OCI-M2 (cell line): ENCODE data around the gene ATXN7.

Experiments
- DNase-seq: peaks from one replicate; lab custom pipeline; 2025; ENCODE audit not compliant: unreplicated experiment; lab: John Stamatoyannopoulos, UW

ATXN7 gene

DNA sequence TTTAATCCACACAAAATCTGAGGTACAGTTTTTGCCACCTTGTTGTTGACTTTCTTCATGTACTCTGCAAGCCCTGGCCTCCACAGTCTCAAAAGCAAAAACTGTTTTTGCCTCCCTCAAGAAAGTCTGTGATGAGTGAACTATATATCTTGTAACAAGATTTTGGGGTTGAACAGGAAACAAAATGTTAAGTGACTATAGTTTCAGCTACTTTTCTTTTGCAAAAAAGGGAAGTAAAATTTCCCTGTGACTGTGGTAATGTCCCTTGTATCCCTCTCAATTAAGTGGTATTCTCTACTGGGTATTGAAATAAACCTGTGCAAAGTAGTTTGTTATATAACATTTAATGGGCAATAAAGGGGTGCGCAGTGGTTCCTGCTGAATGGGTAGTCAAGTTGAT is 69.8 kb downstream of the ATXN7 start:
- no peak for DNase-seq

DNA sequence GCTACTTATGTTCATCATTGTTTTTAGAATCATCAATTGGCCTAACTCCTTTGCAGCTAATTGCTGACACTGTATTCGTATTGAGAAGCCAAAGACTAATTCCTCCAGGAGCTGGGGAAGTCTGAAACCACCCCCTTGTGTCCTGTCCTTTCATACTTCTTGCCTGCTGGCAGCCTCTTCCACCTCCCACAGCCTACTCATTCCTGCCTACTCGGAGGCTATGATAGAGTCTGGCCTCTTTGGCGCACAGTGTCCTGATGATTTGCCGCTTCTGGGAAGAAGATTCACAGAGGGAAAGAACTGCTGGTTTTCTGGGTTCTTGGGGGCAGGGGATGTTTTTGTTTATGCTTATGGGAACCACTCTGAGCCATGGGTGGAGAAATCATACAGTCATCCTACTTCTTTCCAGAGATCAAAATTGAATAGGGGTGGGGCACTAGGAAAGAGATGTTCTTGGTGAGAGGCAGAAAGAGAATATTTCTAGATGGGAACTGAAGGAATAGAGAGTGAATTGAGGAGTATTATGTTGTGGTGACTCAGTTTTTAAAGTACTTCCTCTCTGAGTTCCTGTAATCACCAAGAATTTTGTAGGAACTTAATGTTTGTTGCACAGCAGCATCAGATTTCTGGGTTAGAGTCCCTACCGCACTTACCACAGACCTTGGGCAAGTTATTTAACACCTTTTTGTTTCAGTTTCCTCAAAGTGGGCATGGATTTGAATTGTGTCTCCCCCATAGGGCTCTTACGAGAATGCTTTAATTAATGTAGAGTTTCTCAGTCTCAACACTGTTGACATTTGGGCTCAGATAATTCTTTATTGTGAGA is 70.6 kb downstream of the ATXN7 start:
- no peak for DNase-seq

- DNase-seq: no peak
Measured at GRCh38 chr3:63936925-63937324, 73.3 kb downstream of the ATXN7 start.

DNA sequence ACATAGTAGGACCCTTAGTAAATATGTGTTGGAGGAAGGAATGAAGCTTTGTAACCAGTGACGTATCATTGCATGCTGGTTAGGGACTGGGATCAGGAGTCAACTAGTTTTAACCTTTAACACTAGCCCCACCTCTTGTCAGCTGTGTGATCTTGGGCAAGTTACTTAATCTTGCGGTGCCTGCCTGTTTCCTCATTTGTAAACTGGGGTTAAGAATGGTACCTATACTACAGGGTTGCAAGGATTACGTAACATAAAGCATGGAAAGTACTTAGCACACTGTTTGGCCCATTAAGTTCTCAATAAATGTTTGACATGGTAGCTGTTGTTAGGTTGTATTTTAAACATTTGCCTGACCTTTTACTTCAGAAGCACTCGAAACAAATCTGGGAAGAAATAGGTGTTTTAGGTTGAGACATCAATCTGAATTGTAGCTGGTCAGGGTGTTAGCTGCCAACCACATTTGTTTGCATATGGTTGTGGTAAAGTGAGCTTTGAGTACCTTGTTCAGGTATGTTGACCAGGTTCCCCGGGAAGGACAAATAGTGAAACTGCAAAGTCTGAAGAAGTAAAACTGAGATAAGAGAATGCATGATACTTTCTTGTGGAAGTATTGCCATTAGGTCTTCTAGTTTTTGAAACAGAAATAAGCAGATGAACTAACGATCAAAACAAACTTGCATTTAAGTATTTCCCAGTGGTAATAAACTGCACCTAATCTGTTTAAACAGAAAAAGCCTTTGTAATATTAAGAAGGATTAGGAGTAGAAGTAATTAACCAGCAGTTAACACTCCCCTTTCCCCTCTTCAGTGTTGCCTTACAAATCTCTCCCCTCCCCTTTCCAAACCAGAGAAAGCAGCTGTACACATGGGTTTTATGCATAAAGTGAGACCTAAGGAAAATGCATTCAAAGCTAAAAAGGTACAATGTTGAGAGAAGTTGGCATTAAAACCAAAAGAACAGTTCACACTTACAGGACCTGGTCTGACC is 74.3 kb downstream of the ATXN7 start:
- DNase-seq: no peak

DNA sequence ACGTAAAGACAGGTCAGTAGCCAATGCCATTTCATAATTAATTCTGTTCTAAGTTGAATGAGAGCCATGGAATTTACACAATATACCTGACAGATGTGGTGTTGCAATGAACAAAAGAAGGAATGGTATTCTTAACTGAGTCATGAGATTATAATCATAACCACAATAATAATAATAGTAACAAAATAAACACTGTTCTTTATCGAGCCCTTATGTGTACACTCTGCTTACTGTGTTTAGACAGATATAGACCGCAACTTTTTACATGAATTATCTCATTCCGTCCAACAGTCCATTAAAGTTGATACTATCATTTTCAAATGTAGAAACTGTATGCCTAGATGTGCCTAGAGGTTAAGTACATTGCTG is 76.7 kb downstream of the ATXN7 start:
- DNase-seq: no peak

DNA sequence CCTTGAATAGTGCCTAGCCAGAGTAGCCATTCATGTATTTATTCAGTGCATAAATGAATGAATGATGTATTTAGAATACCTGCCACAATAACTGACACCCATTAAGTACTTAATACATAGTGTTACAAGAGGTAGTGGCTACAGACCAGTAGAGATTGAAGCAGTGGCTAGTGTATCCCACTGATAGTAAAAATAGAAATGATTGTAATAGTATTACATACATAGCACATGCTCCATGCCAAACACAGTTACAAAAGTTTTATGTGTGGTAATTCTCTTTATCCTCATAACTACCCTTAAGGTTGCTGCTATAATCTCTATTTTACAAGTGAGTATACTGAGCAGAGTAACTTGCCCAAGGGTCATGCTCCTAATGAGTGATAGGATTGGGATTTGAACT is 78.9 kb downstream of the ATXN7 start:
- DNase-seq: no peak

- no peak for DNase-seq
Measured at GRCh38 chr3:63943678-63944077, 80.0 kb downstream of the ATXN7 start.

GRCh38 chr3:63945558-63946096 is 82.0 kb downstream of the ATXN7 start:
- no peak for DNase-seq

DNA sequence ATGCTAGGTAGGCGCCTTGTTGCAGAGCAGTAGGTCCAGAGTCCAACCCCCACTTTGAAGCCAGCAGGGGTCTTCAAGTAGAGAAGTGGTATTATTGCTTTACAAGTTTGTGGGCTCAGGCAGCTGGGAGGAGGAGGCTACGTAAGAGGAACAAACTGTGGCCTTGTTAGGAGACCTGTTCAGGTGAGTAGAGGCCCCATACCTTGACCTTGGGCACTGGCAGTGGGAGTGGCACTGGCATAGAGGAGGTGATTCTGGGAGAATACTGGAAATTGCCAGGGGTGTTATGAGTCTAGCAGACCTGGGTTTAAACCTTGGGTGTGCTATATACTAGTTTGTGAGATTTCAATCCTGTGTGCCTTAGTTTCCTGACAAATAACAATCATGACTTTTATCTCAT is 83.1 kb downstream of the ATXN7 start:
- no peak for DNase-seq

- DNase-seq: no peak
Measured at GRCh38 chr3:63947594-63947993, 83.9 kb downstream of the ATXN7 start.

GRCh38 chr3:63949005-63949404 is 85.3 kb downstream of the ATXN7 start:
- no peak for DNase-seq

DNA sequence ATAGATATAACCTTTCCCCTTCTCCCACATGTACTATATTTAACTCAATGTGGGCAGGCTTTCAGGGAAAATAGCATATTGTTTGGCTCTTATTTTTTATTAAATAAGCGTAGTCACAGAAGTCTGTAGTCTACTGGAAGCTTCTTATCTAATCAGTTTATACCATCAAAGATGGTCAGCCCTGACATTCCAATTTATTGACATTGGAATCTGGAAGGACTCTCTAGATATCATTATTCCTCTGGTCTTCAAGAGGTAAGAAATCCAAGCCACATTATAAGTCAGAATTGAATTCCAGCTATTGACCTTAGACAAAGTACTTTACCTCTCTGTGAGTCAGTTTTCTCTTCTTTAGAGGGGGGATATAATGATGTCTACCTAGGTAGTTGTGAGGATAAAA is 87.0 kb downstream of the ATXN7 start:
- no peak for DNase-seq

DNA sequence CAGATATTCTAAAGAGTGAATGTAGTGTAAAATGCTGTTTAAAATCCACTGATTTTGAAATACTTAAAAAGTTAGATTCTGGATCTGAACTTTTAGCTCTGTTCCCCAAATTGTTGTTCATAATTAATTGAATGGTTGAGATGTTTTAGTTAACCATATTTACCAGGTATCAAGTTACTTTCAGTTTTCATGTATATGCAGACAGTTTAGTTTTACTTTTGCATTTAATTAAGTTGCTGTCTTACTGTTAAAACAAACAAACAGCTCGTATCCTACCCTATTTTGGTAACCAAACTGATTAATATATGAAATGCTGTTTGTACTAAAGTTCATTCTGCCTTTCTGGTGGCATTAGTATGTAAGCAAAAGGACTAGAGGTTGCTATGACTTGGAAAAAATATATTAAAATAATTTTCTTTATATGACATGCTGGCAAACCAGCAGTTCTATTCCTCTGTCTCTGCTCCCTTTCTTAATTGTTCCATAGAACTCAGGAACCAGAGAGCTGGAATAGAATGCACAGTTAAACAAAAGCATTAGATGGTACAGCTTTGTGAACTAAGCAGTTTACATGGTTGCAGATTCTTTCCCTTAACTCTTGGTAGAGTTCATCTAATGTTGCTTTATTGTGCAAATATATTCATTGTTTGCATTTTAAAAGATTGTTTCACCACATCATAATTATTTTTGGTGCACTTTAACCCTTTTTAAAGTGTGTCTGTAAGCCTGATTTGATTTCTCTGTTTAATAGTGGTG is 88.0 kb downstream of the ATXN7 start:
- DNase-seq: no peak

DNA sequence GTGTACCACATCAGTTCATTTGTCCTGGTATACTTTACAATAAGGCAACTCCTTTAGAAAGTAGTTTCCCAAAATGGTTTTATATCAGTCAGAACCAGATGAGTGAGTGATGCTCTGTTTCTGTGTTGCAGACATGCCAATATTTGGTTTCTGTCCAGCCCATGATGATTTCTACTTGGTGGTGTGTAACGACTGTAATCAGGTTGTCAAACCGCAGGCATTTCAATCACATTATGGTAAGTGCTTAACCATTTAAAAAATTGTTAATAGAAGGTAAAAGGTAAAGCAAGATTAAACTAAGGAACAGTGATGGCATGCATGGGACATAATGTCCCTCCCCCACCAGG is 88.6 kb downstream of the ATXN7 start:
- DNase-seq: no peak

- no peak for DNase-seq
Measured at GRCh38 chr3:63954182-63954581, 90.5 kb downstream of the ATXN7 start.

DNA sequence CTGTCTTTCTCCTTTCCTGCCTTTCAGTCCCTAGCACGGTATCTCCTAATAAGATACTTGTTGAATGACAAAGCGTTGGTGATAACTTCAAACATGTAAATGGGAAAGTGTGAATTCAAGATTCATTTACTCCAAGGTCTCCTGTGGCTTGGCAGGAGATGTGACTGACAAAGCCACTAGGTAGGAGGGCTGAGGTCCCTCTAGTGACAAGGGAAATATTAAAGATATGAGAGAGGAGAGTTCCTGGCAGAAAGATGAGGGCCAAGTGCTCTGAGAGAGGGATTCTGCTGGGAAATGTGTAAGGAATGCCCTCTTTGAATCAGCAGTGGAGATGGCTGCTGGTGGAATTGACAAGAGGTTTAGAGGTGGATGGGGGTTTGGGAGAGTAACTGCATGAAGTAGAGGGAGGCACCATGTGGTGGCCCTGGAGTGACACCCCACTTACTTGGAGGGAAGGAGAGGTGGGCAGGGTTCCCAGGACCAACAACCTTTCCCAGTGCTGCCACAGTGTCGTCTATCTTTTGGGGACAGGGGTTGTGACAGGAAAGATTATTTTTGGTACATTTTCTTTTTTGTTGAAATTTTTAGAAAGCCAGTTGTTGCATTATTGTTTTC is 91.5 kb downstream of the ATXN7 start:
- no peak for DNase-seq

DNA sequence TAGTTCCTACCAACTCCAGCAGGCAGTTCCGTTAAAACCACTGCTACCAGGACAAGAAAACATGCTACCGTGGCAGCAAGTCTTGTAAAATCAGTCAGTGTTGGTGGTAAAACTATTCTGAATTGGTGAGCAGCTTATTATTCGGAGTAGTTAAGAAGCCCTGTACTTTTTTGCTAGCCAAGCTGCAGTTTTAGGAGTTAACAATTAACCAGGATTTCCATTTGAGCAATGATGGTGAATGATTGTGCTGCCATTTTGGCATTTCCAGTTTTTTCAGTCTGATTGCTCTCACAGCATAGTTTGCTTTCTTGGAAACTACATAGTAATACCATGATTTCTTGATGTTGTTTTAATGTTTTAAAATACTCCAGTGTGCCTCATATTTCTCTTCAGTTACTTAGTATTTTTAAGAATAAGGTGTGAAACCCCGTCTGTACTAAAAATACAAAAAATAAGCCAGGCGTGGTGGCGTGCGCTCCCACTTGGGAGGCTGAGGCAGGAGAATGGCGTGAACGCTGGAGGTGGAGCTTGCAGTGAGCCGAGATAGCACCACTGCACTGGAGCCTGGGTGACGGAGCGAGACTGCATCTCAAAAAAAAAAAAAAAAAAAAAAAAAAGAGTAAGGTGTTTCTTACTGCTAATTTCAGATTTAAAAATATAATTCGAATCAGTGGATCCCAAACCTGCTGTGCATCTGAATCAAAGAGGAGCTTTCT is 92.3 kb downstream of the ATXN7 start:
- no peak for DNase-seq

GRCh38 chr3:63959146-63959545 is 95.5 kb downstream of the ATXN7 start:
- no peak for DNase-seq

GRCh38 chr3:63960048-63960711 is 96.5 kb downstream of the ATXN7 start:
- DNase-seq: no peak

DNA sequence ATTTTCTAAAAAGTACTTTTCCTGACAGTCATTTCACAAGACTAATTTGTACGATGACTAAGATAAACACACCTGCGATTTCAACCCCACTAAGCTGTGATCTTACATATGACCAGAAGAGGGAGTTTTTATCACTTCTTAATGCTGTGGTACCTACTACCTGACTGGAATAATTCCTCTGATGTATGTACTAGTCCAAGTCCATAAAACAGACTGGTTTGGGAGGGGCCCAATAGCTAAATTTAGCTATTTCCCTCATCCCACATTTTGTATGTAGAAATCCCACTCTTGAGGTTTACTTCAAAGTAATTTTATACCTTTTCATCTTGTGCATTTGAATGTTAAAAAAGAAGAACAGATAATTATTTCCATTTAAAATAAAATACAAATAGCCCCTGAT is 98.2 kb downstream of the ATXN7 start:
- no peak for DNase-seq
